ACHN (cell line): ENCODE data around the gene UBP1.

Experiments
- DNase-seq: peaks from one replicate; pipeline ENCODE4 v3.0.0-alpha.2; 2015
- in situ Hi-C: cut with HindIII; loops from 2 replicates; pipeline ENCODE4 v1.10.0; 2017; ENCODE audit warnings: low sequenced_read_pairs, low pct_ligation_motif_present, low pct_unique_long_range_greater_than_20kb

UBP1 gene

DNA sequence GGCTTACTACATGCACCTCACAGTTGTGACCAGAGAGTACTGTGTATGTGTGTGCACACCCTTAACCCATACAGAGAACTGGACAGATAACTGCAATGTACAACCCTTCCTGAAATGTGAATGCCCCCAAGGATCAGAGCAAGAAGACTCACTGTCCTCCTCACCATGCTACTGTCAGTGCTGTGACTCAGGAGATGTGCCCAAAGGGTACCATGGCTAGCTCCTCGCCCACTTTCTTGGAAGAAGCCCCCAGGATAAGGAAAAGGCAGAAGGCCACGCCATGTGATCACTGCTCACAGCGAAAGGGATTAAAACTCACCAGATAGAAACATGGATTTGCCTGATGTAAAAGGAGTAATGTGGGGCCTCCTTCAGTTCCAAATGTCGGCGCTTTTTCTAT lies 41.8 kb downstream of the UBP1 start:
- DNase-seq: no peak
- in situ Hi-C loops: no loop called here

DNA sequence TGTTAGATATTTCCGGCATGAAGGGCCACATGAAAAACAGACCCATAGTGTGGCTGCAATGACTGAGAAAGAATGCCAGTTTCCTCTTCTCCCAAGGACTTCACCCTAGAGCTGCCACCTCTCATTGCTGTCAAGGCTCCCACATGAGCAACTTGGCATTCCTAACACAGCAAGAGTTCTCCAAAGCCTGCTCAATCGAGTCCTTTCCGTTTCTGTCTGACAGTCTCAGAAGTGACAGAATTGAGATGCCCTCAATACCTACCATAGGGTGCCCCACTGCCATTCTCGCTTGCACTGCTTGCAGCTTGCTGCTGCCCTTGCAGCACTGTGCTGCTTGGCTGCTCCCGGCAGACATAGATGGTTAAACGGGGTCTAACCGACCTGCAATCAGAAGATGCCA lies 44.3 kb downstream of the UBP1 start:
- no peak for DNase-seq
- in situ Hi-C loops: no loop called here

GRCh38 chr3:33394403-33395054 lies 45.7 kb downstream of the UBP1 start:
- no peak for DNase-seq
- in situ Hi-C loops: no loop called here

DNA sequence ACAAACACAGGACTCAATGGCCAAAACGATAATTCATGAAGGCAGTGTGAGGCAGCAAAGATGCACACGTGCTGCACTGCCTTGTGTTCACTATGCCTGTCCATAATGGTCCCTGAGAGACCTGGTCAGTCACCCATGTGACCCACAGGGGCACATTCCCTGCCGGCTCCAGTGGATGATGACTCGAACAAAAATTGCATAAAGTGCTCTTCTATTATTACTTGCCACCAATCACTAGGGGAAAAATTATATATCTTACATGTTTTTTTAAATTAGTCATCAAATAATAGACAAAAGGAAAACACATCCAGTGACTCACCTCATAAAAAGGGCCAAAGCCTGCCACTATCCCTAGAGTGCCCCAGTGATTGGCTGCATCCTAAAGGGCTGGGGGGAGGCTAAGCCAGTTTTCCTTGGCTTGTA lies 47.5 kb downstream of the UBP1 start:
- in situ Hi-C loops: no loop called here
- DNase-seq: peak; percentile 42

DNA sequence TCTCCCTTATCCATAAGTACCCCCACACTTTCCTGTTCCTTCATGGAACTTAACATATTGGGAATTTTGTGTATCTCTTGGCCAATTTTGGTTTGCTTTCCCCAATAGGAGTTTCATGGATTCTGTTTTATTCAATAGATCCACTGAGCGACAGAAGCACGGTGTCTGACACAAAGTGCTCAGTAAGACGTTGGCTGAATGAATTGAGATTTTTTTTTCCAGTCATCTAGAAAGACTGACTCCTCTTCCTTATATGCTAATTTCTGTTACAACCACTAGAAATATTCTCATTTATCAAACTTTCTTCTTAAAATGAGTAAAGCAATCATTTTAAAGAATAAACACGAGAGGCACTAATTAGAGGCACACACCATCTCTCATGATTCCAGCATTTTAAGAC lies 48.1 kb downstream of the UBP1 start:
- in situ Hi-C loops: no loop called here
- no peak for DNase-seq

DNA sequence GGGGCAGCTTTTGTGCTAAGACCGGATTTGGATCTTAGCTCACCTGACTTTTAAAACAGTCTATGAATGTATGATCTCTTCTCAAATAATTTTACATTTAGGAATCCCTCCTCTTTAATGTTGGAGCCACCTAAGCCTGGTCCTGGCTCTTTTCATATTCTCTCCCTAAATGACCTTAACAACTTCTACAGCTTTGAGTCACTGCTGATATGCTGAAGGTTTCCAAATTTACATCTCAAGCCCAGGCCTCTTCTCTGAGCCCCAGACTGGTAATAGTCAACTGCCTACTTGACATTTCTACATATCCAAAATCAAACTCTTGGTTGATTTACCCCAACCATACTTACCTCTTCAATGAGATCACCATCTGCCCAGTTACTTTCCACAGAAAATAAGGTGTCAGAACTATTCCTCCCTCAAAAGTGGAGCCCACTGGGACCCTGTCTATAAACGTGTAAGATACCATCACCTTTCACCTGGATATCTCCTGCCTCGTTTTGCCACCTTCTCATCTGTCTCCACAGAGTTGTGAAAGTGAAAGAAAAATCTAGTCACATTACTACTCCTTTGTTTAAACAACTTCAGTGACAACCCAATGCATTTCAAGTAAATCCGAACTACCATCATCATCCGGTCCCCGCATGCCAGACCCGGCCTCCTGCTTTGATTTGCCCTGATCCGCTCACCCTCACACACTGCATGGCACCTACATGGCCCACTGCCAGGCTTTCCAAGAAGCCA lies 48.8 kb downstream of the UBP1 start:
- in situ Hi-C loops: no loop called here
- no peak for DNase-seq

- no peak for DNase-seq
- in situ Hi-C loops: no loop called here
These were observed 50.3 kb downstream of the UBP1 start for GRCh38 chr3:33389908-33390307.

DNA sequence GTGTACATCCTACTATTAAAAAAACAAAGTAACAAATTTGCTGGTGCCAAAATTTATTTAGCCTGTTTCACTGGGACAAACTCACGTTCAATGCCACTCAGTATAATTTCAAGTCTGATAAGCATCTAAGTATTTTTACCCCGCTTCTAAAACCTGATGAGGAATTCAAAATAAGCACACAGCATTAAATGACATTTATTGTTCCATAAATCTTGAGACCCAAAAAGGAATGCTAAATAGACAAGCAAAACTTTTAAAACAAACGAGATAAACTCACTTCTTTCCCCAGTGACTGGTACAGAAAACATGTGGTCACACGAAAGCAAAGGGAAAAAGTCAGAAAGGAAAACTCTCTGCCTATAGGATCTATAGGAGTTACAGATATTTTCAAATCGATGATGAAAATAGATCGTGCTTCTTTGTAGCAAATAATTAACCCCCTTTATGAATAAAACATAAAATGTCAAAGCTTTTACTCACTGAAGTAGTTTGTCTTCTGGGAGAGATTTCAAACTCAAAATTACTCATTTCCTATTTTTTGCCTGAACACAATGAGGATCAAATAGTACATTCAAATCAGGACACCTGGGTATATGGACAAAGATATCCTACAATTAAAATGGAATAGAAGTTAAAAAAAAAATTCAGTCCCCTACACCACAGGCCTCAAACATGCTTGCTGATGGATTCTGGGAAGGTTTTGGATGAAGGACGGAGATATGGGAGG lies 51.7 kb downstream of the UBP1 start:
- in situ Hi-C loops: no loop called here
- DNase-seq: no peak

GRCh38 chr3:33386631-33387030 lies 53.6 kb downstream of the UBP1 start:
- in situ Hi-C loops: no loop called here
- DNase-seq: no peak

DNA sequence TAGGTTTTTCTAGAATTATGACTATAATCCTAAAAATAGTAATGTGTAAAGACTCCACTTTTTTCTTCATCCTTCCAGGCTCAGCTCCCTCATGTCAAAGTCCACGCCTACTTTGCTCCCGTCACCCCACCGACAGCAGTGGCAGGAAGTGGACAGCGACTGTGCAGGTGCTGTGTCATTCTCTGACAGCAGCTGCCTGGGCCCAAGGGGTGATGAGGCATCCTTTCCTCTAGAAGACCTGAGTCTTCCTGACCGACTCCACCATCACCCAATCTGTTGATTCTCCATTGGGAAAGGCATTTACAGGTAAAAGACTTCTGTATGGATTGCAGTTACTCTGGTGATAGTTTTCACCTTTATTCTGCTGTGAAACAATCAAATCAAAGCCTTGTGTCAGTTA lies 54.8 kb downstream of the UBP1 start:
- DNase-seq: no peak
- in situ Hi-C loops: no loop called here

GRCh38 chr3:33383951-33384350 lies 56.3 kb downstream of the UBP1 start:
- no peak for DNase-seq
- in situ Hi-C loops: no loop called here

DNA sequence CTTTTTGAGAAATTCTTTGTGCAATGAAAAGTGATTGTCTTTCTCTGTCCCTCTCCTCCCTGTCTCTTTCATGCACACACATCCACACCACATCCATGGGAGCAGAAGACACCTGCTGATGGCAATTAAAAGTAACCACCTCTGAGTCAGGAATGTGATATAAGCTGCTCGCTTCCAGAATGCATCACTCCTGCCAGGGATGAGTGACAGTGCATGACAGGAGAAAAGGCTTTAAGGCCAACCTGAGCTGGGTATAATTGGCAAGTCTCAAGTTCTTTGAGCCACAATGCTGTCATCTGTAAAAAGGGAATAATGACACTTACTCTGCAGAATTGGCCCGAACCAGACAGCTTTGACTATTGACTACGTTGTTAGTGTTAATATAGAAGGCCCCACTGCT lies 59.6 kb downstream of the UBP1 start:
- DNase-seq: peak; percentile 28
- in situ Hi-C loops: no loop called here

DNA sequence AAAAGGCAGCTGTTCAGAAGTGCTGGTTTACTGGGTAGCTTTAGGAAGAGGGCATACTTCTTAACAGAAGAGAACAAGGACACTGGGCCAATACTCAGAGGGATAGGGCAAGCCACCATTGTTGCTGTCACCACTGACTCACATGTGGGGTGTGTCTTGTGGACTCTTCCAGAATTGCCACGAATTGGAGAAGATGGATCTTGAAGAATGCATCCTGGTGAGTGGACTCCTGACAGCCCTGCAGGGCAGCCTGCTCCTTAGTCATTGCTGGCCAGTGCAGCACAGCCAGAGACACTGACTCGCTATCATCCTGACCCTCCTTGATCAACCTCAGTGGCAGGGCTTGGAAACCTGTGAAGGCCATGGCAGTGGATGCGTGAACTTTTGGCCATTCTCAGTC lies 62.3 kb downstream of the UBP1 start:
- no peak for DNase-seq
- in situ Hi-C loops: no loop called here

GRCh38 chr3:33377489-33377888 lies 62.7 kb downstream of the UBP1 start:
- in situ Hi-C loops: no loop called here
- no peak for DNase-seq

DNA sequence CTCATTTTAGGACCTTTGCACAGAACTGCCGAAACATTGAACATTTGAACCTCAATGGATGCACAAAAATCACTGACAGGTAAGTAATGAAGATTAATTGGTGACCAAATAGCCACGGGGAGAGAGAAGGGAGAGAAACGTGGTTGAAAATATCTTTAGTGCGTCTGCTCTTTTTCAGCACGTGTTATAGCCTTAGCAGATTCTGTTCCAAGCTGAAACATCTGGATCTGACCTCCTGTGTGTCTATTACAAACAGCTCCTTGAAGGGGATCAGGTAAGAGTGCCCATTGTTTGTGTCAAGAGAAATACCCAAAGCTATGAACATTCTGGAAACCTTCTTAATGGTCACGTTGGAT lies 67.1 kb downstream of the UBP1 start:
- in situ Hi-C loops: no loop called here
- DNase-seq: no peak

DNA sequence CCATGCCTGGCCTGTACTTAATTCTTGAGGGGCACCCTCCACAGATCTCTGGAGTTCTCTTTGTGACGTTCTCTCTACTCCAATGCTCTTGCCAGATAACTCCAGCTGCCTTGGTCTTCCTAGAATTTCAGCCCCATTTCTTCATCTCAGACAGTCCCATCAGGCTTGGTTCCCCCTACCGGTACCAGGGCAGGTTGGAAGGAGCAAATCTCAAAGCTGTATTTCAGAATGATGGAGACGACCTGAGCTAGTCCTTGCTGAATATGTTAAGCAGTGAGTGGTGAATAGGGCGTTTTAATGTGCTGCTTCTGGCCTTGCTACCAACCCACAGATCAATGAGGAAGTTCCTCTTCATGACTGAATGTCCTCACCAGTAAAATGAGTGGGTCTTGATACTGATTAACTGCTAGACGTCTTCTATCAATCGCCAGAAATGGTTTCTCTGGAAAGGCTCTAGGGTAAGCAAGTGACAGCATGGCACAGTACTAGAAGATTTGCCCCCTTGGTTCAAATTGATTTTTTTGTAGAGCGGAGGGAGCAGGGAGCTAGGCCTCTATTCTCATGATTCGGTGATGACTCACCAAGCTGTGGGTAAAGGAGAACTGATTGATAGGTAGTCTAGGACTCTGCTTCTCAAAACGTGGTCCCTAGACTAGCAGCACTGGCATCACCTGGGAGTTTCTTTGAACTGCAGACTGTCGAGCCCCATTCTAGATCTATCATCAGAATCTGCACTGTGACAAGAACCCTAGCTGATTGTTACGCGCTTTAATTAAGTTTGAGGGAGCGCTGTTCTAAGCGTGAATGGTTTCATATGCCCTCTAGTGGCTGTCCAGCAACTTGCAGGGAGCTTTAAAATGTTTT lies 67.8 kb downstream of the UBP1 start:
- peak; percentile 71 for DNase-seq
- in situ Hi-C loops: no loop called here

GRCh38 chr3:33364531-33365128 lies 75.6 kb downstream of the UBP1 start:
- in situ Hi-C loops: no loop called here
- DNase-seq: no peak

GRCh38 chr3:33364060-33364459 lies 76.1 kb downstream of the UBP1 start:
- DNase-seq: no peak
- in situ Hi-C loops: no loop called here
